ENCODE data around the gene NFIA.

DNA sequence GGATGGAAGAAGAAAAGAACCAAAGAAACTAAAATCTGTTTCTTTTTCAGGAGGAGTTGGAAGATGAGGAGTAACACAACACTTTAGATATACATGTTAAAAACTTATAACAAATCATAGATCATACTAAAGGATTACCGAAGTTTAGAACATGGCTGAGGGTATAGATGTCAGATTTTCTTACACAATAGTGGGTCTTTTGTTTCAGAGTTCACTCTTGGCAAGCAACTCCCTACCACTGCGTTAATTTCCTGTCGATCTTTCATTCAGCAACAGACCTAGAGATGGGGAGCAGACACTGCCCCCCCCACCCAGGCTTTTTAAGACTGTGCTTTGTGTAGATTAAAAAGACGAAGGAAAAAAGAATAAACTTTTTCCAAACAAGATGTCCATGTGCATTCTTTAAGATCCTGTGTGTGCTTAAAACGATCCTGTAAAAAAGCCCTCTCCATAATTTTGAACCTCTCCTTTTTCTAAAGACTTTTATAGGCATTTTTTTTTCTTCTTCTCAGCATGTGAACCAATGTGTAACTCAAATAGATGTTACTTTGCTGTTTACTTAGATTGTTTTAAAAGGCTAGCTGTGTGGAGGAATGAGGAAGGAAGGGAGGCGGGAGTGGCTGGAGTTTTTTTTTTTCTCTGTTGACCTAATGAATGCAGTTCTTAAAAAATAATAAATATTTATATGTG, 50.4 kb downstream of the NFIA start:
- TF ChIP-seq, protein P1, sequence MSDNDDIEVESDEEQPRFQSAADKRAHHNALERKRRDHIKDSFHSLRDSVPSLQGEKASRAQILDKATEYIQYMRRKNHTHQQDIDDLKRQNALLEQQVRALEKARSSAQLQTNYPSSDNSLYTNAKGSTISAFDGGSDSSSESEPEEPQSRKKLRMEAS (IDR thresholded peaks at IDR 0.05): no peak
- TF ChIP-seq EP300 (IDR thresholded peaks at IDR 0.05; ENCODE audit: borderline replicate concordance) (no peak), TAF1 (IDR thresholded peaks at IDR 0.05; ENCODE audit: low read depth) (no peak), CEBPB (IDR thresholded peaks at IDR 0.05) (no peak), RAD21 (IDR thresholded peaks at IDR 0.05; ENCODE audit: low read depth) (no peak), ZBTB7A (IDR thresholded peaks at IDR 0.05; ENCODE audit: low read depth) (no peak), YY1 (IDR thresholded peaks at IDR 0.05; ENCODE audit: low read depth) (no peak), FOXM1 (IDR thresholded peaks at IDR 0.05; ENCODE audit: borderline replicate concordance, low read depth) (no peak), CREB1 (IDR thresholded peaks at IDR 0.05; ENCODE audit: low read depth) (no peak), TEAD4 (IDR thresholded peaks at IDR 0.05) (no peak), EGR1 (IDR thresholded peaks at IDR 0.05) (no peak)
- TF ChIP-seq, protein P2, sequence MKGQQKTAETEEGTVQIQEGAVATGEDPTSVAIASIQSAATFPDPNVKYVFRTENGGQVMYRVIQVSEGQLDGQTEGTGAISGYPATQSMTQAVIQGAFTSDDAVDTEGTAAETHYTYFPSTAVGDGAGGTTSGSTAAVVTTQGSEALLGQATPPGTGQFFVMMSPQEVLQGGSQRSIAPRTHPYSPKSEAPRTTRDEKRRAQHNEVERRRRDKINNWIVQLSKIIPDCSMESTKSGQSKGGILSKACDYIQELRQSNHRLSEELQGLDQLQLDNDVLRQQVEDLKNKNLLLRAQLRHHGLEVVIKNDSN (IDR thresholded peaks at IDR 0.05): no peak
- TF ChIP-seq, protein P3, sequence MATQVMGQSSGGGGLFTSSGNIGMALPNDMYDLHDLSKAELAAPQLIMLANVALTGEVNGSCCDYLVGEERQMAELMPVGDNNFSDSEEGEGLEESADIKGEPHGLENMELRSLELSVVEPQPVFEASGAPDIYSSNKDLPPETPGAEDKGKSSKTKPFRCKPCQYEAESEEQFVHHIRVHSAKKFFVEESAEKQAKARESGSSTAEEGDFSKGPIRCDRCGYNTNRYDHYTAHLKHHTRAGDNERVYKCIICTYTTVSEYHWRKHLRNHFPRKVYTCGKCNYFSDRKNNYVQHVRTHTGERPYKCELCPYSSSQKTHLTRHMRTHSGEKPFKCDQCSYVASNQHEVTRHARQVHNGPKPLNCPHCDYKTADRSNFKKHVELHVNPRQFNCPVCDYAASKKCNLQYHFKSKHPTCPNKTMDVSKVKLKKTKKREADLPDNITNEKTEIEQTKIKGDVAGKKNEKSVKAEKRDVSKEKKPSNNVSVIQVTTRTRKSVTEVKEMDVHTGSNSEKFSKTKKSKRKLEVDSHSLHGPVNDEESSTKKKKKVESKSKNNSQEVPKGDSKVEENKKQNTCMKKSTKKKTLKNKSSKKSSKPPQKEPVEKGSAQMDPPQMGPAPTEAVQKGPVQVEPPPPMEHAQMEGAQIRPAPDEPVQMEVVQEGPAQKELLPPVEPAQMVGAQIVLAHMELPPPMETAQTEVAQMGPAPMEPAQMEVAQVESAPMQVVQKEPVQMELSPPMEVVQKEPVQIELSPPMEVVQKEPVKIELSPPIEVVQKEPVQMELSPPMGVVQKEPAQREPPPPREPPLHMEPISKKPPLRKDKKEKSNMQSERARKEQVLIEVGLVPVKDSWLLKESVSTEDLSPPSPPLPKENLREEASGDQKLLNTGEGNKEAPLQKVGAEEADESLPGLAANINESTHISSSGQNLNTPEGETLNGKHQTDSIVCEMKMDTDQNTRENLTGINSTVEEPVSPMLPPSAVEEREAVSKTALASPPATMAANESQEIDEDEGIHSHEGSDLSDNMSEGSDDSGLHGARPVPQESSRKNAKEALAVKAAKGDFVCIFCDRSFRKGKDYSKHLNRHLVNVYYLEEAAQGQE (IDR thresholded peaks at IDR 0.05; ENCODE audit: low read depth): no peak

All from Ishikawa (cell line).